EH (cell line): Measurements from ENCODE around the gene SRP14.
"Not testable (repeated sequence)": the region's sequence is repeated elsewhere in the genome, so short reads cannot be mapped to it uniquely, and the experiment has no call there.

ENCODE experiments used
- DNase-seq: peaks from one replicate; pipeline ENCODE4 v3.0.0-alpha.2; 2015; ENCODE audit warnings: low read depth

The SRP14 gene

GRCh38 chr15:40028853-40029252 is 10.1 kb downstream of the SRP14 start:
- no peak for DNase-seq

- no peak for DNase-seq
Observed at GRCh38 chr15:40028193-40028592, 10.8 kb downstream of the SRP14 start.

- no peak for DNase-seq
Observed at GRCh38 chr15:40016224-40016865, 22.6 kb downstream of the SRP14 start.

- DNase-seq, result no peak
Observed at GRCh38 chr15:40014390-40014789, 24.6 kb downstream of the SRP14 start.

- not testable (repeated sequence) for DNase-seq
Observed at GRCh38 chr15:40013372-40013771, 25.6 kb downstream of the SRP14 start.

- no peak for DNase-seq
Observed at GRCh38 chr15:40011303-40011702, 27.7 kb downstream of the SRP14 start.

- no peak for DNase-seq
Observed at GRCh38 chr15:40010686-40011085, 28.3 kb downstream of the SRP14 start.

GRCh38 chr15:40008061-40008765 is 30.8 kb downstream of the SRP14 start:
- DNase-seq, result peak; percentile 22

GRCh38 chr15:40006646-40007045 is 32.3 kb downstream of the SRP14 start:
- peak; percentile 81 for DNase-seq

- peak; percentile 46 for DNase-seq
Observed at GRCh38 chr15:40006003-40006402, 33.0 kb downstream of the SRP14 start.

- DNase-seq, result no peak
Observed at GRCh38 chr15:40003116-40003916, 35.7 kb downstream of the SRP14 start.

GRCh38 chr15:40002295-40002694 is 36.7 kb downstream of the SRP14 start:
- DNase-seq, result peak; percentile 38

GRCh38 chr15:39999538-40000200 is 39.3 kb downstream of the SRP14 start:
- DNase-seq, result peak; percentile 41

- no peak for DNase-seq
Observed at GRCh38 chr15:39998511-39999077, 40.4 kb downstream of the SRP14 start.

GRCh38 chr15:39997639-39998038 is 41.3 kb downstream of the SRP14 start:
- no peak for DNase-seq

GRCh38 chr15:39997031-39997430 is 42.0 kb downstream of the SRP14 start:
- DNase-seq, result peak; percentile 79

- DNase-seq, result not testable (repeated sequence)
Observed at GRCh38 chr15:39996228-39996627, 42.8 kb downstream of the SRP14 start.

GRCh38 chr15:39992953-39993352 is 46.0 kb downstream of the SRP14 start:
- not testable (repeated sequence) for DNase-seq

- no peak for DNase-seq
Observed at GRCh38 chr15:39990706-39991105, 48.3 kb downstream of the SRP14 start.

- DNase-seq, result no peak
Observed at GRCh38 chr15:39987821-39988220, 51.2 kb downstream of the SRP14 start.
